A549 treated with AZD2906 at 1 μM for 4 hours (cell line): ENCODE measurements around the gene IL18. TPM values are rescaled to one million over a fixed set of nuclear protein-coding genes. Genes with fewer than 3 reads are reported as not detected.

Experiments
- total RNA-seq: library from RNA; stranded (reverse); fragments of 200-300 nt; extraction: Qiagen RNA extraction; gene quantifications from 5 replicates; pipeline ENCODE4 v1.2.3, GENCODE V29; 2022

IL18 gene
- 86.2 to 98.7 TPM (median 87.2 TPM) in 5 replicates for total RNA-seq

GRCh38 chr11:112163875-112164685 lies at the start of gene IL18:
Gene IL18, minus strand, starts transcription at chr11:112164094. Its CDS starts 9,041 bp downstream, at chr11:112155053.

GRCh38 chr11:112174789-112175598 lies 11.1 kb upstream of the IL18 start, which contains the start of gene BCO2:
Gene BCO2, plus strand, starts transcription at chr11:112175512. Its CDS starts 90 bp downstream, at chr11:112175602.

GRCh38 chr11:112167145-112167544 lies 3.3 kb upstream of the IL18 start, which contains the start of gene TEX12:
Gene TEX12, plus strand, starts transcription at chr11:112167372. Its CDS starts 1,897 bp downstream, at chr11:112169269.

Other genes starting within 250 kb of the IL18 start
- gene C11orf52, start 245.2 kb downstream of the IL18 start, total RNA-seq, result 0.12 to 0.31 TPM (median 0.21 TPM) in 4 of 5 replicates, not detected in the other
- 5.6 to 9.5 TPM (median 8.2 TPM) in 5 replicates for gene DIXDC1, start 226.8 kb downstream of the IL18 start, total RNA-seq
- 23.6 to 34.4 TPM (median 28.1 TPM) in 5 replicates for gene DLAT, start 138.7 kb downstream of the IL18 start, total RNA-seq
- gene PIH1D2, start 90.1 kb downstream of the IL18 start, total RNA-seq, result 0.61 to 1.3 TPM (median 0.86 TPM) in 5 replicates
- gene NKAPD1, start 89.8 kb downstream of the IL18 start, total RNA-seq, result 12.3 to 21.3 TPM (median 14.9 TPM) in 5 replicates
- 61.4 to 72.8 TPM (median 68.1 TPM) in 5 replicates for gene TIMM8B, start 77.3 kb downstream of the IL18 start, total RNA-seq
- 63.4 to 89.6 TPM (median 68.7 TPM) in 5 replicates for gene SDHD, start 77.2 kb downstream of the IL18 start, total RNA-seq
- not detected in 5 replicates for gene TEX12, start 3.3 kb upstream of the IL18 start, total RNA-seq
- 0.70 to 1.5 TPM (median 0.96 TPM) in 5 replicates for gene BCO2, start 11.4 kb upstream of the IL18 start, total RNA-seq
- 26.9 to 29.5 TPM (median 28.1 TPM) in 5 replicates for gene PTS, start 62.3 kb upstream of the IL18 start, total RNA-seq
- gene PLET1, start 96.8 kb upstream of the IL18 start, total RNA-seq, result not detected in 5 replicates